ENCODE measurements around the gene KCNN4. TPM values are rescaled to one million over a fixed set of nuclear protein-coding genes. Genes with fewer than 3 reads are reported as not detected.

KCNN4 gene
- total and polyA plus RNA-seq, 2 donors (not counting 3 experiments of a cell fraction or from before 2014, with no cell fraction given), result 0.29 TPM; not detected in 1

GRCh38 chr19:43784981-43785808 lies 4.4 kb upstream of the KCNN4 start:
- H3K9me1 ChIP-seq (replicated peaks; ENCODE audit: control insufficient read depth, extremely low read depth, insufficient read depth, low read length), result no peaks in the 10 kb centered on the region
- TF ChIP-seq FOS (IDR thresholded peaks at IDR 0.05; ENCODE audit: borderline replicate concordance, insufficient read depth, low read length), result no peak
- TF ChIP-seq CTCF (IDR thresholded peaks at IDR 0.05; ENCODE audit: extremely low read depth in 1 of 2, insufficient read depth in 1 of 2, low read depth in 1 of 2, low read length in 2 of 2), result peak; percentile 97 to 98
- H3K79me2 ChIP-seq (ENCODE audit: control insufficient read depth, insufficient read depth, low read length), result no peaks in the 10 kb centered on the region
- POLR2A ChIA-PET, result no interaction called here
- H3K9ac ChIP-seq (replicated peaks; ENCODE audit: extremely low read depth, insufficient read depth, low read length), result no peak overlapping the region
- H3K4me2 ChIP-seq (ENCODE audit: insufficient read depth, low read length), result no peak overlapping the region
- BruUV-seq (replicated peaks), result no TSS peak
- CTCF ChIA-PET, result interaction anchor here (0.6 to 2.3 kb wide), 20 partner anchors 8 to 230 kb away, joined by 3 to 113 read pairs (median 5); partner anchors contain the start of gene SMG9
- H3K27me3 ChIP-seq (ENCODE audit: control insufficient read depth in 2 of 2, insufficient read depth in 2 of 2, low read length in 2 of 2), result no peaks in the 10 kb centered on the region
- no peaks in the 10 kb centered on the region for H3K36me3 ChIP-seq (ENCODE audit: control insufficient read depth in 2 of 2, extremely low read depth in 1 of 2, insufficient read depth in 2 of 2, low read length in 2 of 2)
- no peak overlapping the region for H3K27ac ChIP-seq (ENCODE audit: insufficient read depth, low read depth, low read length)
- FAIRE-seq, result peak; percentile 78
- H2AFZ ChIP-seq (ENCODE audit: low read depth, low read length), result peak overlapping the region; percentile 59
- intact Hi-C loops (cut with micrococcal nuclease), result loop anchor here (1.0 kb wide), 5 partner anchors 19 to 250 kb away; partner anchors contain the start of genes IRGQ and ZNF576
- peak; percentile 73 for DNase-seq (ENCODE audit: low read depth, low spot score)
- peaks cover 10% of the 10 kb centered on the region for H3K4me1 ChIP-seq (ENCODE audit: control insufficient read depth, extremely low read depth, insufficient read depth, low read length)
- no peak overlapping the region for H3K4me3 ChIP-seq (replicated peaks in 1 of 3; ENCODE audit: insufficient read depth in 1 of 3, low read depth in 1 of 3, low read length in 3 of 3)
- no peaks in the 10 kb centered on the region for H3K9me3 ChIP-seq (replicated peaks; ENCODE audit: control insufficient read depth, insufficient read depth, low read length)
- dilution Hi-C loops (cut with MboI; ENCODE audit: extremely low pct_ligation_motif_present, low sequenced_read_pairs), result no loop called here
- no peaks in the 10 kb centered on the region for H4K20me1 ChIP-seq (replicated peaks; ENCODE audit: control insufficient read depth, extremely low read depth, insufficient read depth, low read length)
